Stomach (tissue), 9 donors: ENCODE measurements around the gene ZNF530. TPM values are rescaled to one million over a fixed set of nuclear protein-coding genes. Genes with fewer than 3 reads are reported as not detected.

ENCODE experiments used
- DNase-seq, 2 donors: peaks; one replicate each; pipeline versions ENCODE4 v3.0.0 to v3.0.0-alpha.2; 2013 to 2019
- H3K27ac ChIP-seq, 5 donors: fragments of 200-600 bp in 4 of 5; sonication (generic) in 4 of 5; one replicate each; pipeline ENCODE4 v1.5.1; 2013 to 2019; ENCODE audit warnings: mild to moderate bottlenecking in 1 of 5, moderate library complexity in 1 of 5
- H3K27me3 ChIP-seq, 3 donors: fragments of 200-600 bp; sonication (generic); one replicate each; pipeline ENCODE4 v1.5.1; 2017 to 2019; ENCODE audit warnings: mixed run types in 1 of 3
- H3K36me3 ChIP-seq, 4 donors: fragments of 200-600 bp; sonication (generic); 1 replicate in 3 of 4; 2 replicates in 1 of 4; pipeline ENCODE4 v1.5.1; 2016 to 2019
- H3K4me1 ChIP-seq, 4 donors: fragments of 200-600 bp; sonication (generic); one replicate each; pipeline ENCODE4 v1.5.1; 2016 to 2019
- H3K4me3 ChIP-seq, 4 donors: fragments of 200-600 bp; sonication (generic) in 3 of 4; one replicate each; pipeline ENCODE4 v1.5.1; 2016 to 2019; ENCODE audit warnings: mild to moderate bottlenecking in 1 of 4
- H3K9me3 ChIP-seq, 4 donors: fragments of 200-600 bp; sonication (generic); one replicate each; pipeline ENCODE4 v1.5.1; 2016 to 2019
- CTCF ChIP-seq, 7 experiments: fragments of 450-650 bp in 4 of 7; fragments of 200-600 bp in 3 of 7; sonication (generic) in 3 of 7; IDR thresholded peaks; one replicate each; pipeline ENCODE4 v1.5.1; 2016 to 2019; ENCODE audit warnings: antibody characterized with exemption in 7 of 7, control low read depth in 2 of 7, mild to moderate bottlenecking in 1 of 7
- EP300 ChIP-seq: sonication (generic); formaldehyde crosslinking; IDR thresholded peaks from one replicate; pipeline ENCODE4 v1.6.1; 2017; ENCODE audit warnings: antibody characterized with exemption
- POLR2A ChIP-seq, 4 donors: fragments of 450-650 bp; IDR thresholded peaks; one replicate each; pipeline ENCODE4 v1.6.1; 2016; ENCODE audit warnings: antibody characterized with exemption in 4 of 4, control low read depth in 2 of 4, mild to moderate bottlenecking in 1 of 4, moderate library complexity in 1 of 4
- POLR2AphosphoS5 ChIP-seq, 3 donors: sonication (generic); formaldehyde crosslinking; IDR thresholded peaks; one replicate each; pipeline ENCODE4 v1.6.1; 2016; ENCODE audit warnings: antibody characterized with exemption in 3 of 3
- WGBS, 5 donors: extraction: QIAGEN DNeasy Blood & Tissue Kit in 3 of 5; methylation state at CpG; one replicate each; pipeline versions ENCODE4 v1.1.5 to v1.1.7; 2013 to 2018; 5-methylcytosine and 5-hydroxymethylcytosine counted together
- intact Hi-C: fragments of 100-400 bp; cut with DNase I; formaldehyde crosslinking; loops from one replicate; pipeline ENCODE4 v1.15.1; 2023; ENCODE audit warnings: low total_unique reads
- polyA plus RNA-seq, 3 donors: library from polyadenylated mRNA; stranded (reverse); fragments of 200-250 nt; gene quantifications; one replicate each; pipeline ENCODE4 v1.2.3, GENCODE V29; 2013
- total RNA-seq, 5 donors: library from RNA; depleted of rRNA; stranded (reverse); fragments of >200 nt; gene quantifications; one replicate each; pipeline versions ENCODE4 v1.1.0 to v1.2.3, GENCODE V29; 2014 to 2016
- donor health status: healthy with polysubstance abuse.
- donor health status: Bipolar disorder and iron deficiency.
- donor health status: healthy.

Gene ZNF530
- total and polyA plus RNA-seq, 8 donors: 0.81 to 6.4 (median 2.2) TPM; not detected in 2

- Histone ChIP-seq H3K27ac (no peak overlapping the region), H3K36me3 (peaks cover 38 to 56% (median 47%) of the 10 kb centered on the region in 4 donors), H3K4me1 (no peaks in the 10 kb centered on the region), H3K4me3 (no peak overlapping the region), H3K9me3 (peaks cover 46 to 97% (median 72%) of the 10 kb centered on the region in 4 donors), H3K27me3 (no peaks in the 10 kb centered on the region)
- intact Hi-C loops: no loop called here
- no peak for DNase-seq
- TF ChIP-seq POLR2A (IDR thresholded peaks at IDR 0.05) (no peak), CTCF (IDR thresholded peaks at IDR 0.05) (no peak), EP300 (no peak), POLR2AphosphoS5 (IDR thresholded peaks at IDR 0.05) (no peak)
These were observed 44.0 kb downstream of the ZNF530 start for GRCh38 chr19:57643734-57644133.

GRCh38 chr19:57648331-57649003 lies 48.8 kb downstream of the ZNF530 start:
- Histone ChIP-seq H3K27me3 (no peaks in the 10 kb centered on the region), H3K4me1 (no peaks in the 10 kb centered on the region), H3K27ac (no peak overlapping the region), H3K36me3 (peaks cover 0 to 9% (median 0%) of the 10 kb centered on the region in 4 donors), H3K9me3 (peaks cover 14 to 96% (median 53%) of the 10 kb centered on the region in 4 donors), H3K4me3 (no peak overlapping the region)
- no peak for DNase-seq
- intact Hi-C loops: no loop called here
- TF ChIP-seq CTCF (IDR thresholded peaks at IDR 0.05) (no peak), POLR2AphosphoS5 (IDR thresholded peaks at IDR 0.05) (no peak), EP300 (no peak), POLR2A (IDR thresholded peaks at IDR 0.05) (no peak)
- WGBS, 5 donors: 61 to 75% (median 68%) methylated on average over 6 of the region's 6 CpGs

DNA sequence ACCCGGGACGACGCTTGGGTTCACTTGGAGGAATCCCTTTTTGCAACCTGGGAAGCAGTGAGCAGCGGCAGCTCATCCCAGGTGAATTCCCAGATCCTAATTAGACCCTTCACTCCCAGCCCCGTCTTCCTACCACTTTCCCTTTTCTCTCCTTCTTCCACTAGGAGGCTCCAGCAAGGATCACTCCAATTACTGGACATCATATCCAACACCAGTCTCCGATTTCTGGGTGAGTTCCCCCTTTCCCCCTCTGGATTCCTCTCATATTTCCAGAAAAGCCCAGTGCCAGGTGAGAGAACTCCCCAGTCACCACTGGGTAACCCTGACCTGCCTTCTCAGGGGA lies 51.9 kb downstream of the ZNF530 start:
- H3K4me1 ChIP-seq: no peaks in the 10 kb centered on the region
- intact Hi-C loops: no loop called here
- peaks cover 0 to 6% (median 0%) of the 10 kb centered on the region in 3 donors for H3K27me3 ChIP-seq
- H3K4me3 ChIP-seq: peak overlapping the region in 1 of 4 donors; percentile 16
- H3K9me3 ChIP-seq: peaks cover 3 to 93% (median 54%) of the 10 kb centered on the region in 4 donors
- DNase-seq: no peak
- no peaks in the 10 kb centered on the region for H3K36me3 ChIP-seq
- H3K27ac ChIP-seq: peak overlapping the region in 1 of 5 donors; percentile 36
- WGBS, 5 donors: 31 to 52% (median 51%) methylated on average over 6 of the region's 6 CpGs
- TF ChIP-seq POLR2AphosphoS5 (IDR thresholded peaks at IDR 0.05) (no peak), CTCF (IDR thresholded peaks at IDR 0.05) (no peak), POLR2A (IDR thresholded peaks at IDR 0.05) (no peak), EP300 (no peak)

GRCh38 chr19:57653689-57654088 lies 54.0 kb downstream of the ZNF530 start:
- no peaks in the 10 kb centered on the region for H3K4me1 ChIP-seq
- H3K27me3 ChIP-seq: peaks cover 0 to 6% (median 0%) of the 10 kb centered on the region in 3 donors
- no peaks in the 10 kb centered on the region for H3K36me3 ChIP-seq
- TF ChIP-seq EP300 (no peak), CTCF (IDR thresholded peaks at IDR 0.05) (no peak), POLR2A (IDR thresholded peaks at IDR 0.05) (no peak), POLR2AphosphoS5 (IDR thresholded peaks at IDR 0.05) (no peak)
- no peak for DNase-seq
- peaks cover 3 to 77% (median 46%) of the 10 kb centered on the region in 4 donors for H3K9me3 ChIP-seq
- no peak overlapping the region for H3K27ac ChIP-seq
- 78 to 100% (median 86%) methylated on average over 1 to 2 of the region's 2 CpGs for WGBS, 5 donors
- no peak overlapping the region for H3K4me3 ChIP-seq
- intact Hi-C loops: no loop called here
